Keratinocyte (primary cell): Measurements from ENCODE around the gene TMEM185A.
"Not testable (repeated sequence)": the region's sequence is repeated elsewhere in the genome, so short reads cannot be mapped to it uniquely, and the experiment has no call there.

Experiments used
- CTCF ChIP-seq, 3 experiments: IDR thresholded peaks in 1 of 3; conservative IDR thresholded peaks in 1 of 3; optimal IDR thresholded peaks in 1 of 3; 2 replicates in 2 of 3; 3 replicates in 1 of 3; pipeline versions ENCODE3 to v1.5.1; 2011; ENCODE audit warnings: low read length in 3 of 3, mild to moderate bottlenecking in 3 of 3, moderate library complexity in 2 of 3, control low read depth in 1 of 3, inconsistent platforms in 1 of 3; ENCODE audit not compliant: insufficient read depth in 2 of 3; ENCODE audit errors: extremely low read depth in 1 of 3
- EZH2 ChIP-seq: IDR thresholded peaks from one replicate; pipeline ENCODE4 v1.6.1; 2012; ENCODE audit warnings: inconsistent platforms, mild to moderate bottlenecking, low read length, moderate library complexity

DNA sequence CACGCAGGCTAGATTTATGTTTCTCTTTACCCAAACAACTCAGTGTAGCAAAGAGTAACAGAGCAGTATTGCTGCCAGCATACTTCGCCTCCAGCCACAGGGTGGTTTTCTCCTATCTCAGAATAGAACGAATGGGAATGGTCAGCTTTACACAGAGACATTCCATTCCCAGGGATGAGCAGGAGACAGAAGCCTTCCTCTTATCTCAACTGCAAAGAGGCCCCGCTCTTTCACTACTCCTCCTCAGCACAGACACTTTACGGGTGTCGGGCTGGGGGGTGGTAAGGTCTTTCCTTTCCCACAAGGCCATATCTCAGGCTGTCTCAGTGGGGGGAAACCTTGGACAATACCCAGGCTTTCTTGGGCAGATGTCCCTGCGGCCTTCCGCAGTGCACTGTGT lies 4.8 kb downstream of the TMEM185A start:
- not testable (repeated sequence) for TF ChIP-seq CTCF (optimal IDR thresholded peaks at IDR 0.05 in 1 of 3, IDR thresholded peaks at IDR 0.05 in 1 of 3, conservative IDR thresholded peaks at IDR 0.05 in 1 of 3; ENCODE audit: extremely low read depth in 1 of 3, insufficient read depth in 2 of 3, low read length in 3 of 3); EZH2
